ENCODE measurements around the gene BICD1.

Gene BICD1

GRCh38 chr12:32400866-32401265 lies 294.2 kb downstream of the BICD1 start:
- DNase-seq (ENCODE audit: low spot score): no peak

- no peak for DNase-seq (ENCODE audit: low spot score)
Observed at GRCh38 chr12:32402170-32402569, 295.5 kb downstream of the BICD1 start.

DNA sequence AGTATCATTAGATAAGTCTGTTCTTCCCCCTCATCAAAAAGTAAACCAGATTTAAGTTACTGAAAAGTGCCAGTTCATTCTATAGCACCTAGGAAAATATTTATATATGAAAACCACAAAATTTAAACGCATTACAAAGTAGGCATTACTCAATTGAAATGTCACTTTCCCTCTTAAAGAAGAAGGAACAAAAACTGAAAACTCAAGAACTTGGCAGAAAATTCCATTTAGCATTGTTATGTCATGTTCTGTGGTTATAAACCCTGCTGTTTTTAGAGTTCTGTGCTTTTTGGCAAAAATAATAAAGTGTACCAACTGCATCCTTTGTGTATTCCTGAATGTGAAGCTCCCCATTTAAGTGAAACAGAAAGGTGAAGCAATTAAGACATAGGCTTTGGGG lies 296.3 kb downstream of the BICD1 start:
- no peak for DNase-seq (ENCODE audit: low spot score)

- no peak for DNase-seq (ENCODE audit: low spot score)
Observed at GRCh38 chr12:32407795-32408194, 301.1 kb downstream of the BICD1 start.

DNA sequence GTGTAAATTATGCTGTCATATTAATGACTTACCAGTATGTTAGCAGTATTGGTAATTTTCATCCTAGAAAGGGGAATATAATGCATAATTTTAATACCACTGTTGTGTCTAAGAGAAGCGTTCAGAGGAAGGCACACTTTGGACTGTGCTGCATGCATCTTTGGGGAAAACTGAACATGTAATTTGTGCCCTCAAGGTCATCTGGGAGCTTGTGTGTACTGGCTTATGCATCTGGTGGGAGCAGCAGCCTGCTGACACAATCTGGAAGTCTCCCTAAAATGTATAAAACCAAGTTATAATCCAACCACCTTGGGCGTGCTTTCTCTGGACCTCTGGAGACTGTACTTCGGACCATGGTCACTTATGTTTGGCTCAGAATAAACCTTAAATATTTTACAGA lies 306.8 kb downstream of the BICD1 start:
- DNase-seq (ENCODE audit: low spot score): no peak

- DNase-seq (ENCODE audit: low spot score): no peak
Observed at GRCh38 chr12:32418221-32418620, 311.6 kb downstream of the BICD1 start.

DNA sequence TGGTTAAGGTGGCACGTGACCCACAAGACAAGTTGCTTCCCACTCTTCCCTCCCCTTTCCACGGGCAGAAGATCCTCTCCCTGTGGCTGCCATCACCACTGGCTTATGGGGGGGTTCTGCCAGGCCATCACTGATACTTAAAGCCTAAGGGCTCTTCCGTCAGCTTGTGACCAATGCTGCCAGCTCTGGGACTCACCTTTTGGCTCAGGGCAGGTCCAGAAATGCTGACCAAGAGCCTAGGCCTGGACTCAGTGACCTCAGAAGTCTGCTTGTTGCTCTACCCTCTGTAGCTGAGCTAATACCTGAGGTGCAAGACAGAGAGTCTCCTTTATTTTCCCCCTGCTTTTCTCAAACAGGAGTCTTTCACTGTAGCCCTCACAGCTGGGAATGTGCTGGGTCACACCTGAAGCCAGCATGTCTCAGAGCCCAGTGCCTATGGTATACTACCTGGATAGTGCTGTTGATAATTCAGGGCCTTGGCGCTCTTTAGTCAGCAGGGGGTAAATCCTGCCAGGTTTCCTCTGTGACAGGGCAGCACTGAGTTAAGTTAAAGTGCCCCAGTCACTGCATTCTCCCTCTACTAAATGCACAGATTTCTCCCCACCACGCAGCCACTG lies 312.4 kb downstream of the BICD1 start:
- no peak for DNase-seq (ENCODE audit: low spot score)

GRCh38 chr12:32419520-32419960 lies 312.9 kb downstream of the BICD1 start:
- DNase-seq (ENCODE audit: low spot score): no peak

DNA sequence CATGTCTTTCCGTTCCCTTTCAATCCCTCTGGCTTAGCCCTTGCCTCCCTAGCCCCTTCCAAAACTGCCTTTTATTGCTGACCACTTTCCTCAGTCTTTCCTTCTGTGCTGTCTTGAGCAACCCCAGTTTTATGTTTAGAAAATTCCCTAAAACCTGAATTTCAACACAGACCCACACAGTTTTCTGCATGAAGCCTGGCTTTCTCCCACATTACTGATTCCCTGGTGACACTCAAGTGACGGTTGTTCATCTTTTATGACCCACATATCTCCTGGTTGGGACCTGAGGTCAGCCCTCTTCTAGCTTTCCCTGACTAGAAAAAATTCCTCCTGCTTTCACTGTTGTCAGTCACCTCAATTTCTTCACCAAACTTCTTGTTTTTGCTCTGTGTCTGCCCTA lies 313.7 kb downstream of the BICD1 start:
- no peak for DNase-seq (ENCODE audit: low spot score)

- no peak for DNase-seq (ENCODE audit: low spot score)
Observed at GRCh38 chr12:32423559-32423958, 316.9 kb downstream of the BICD1 start.

DNA sequence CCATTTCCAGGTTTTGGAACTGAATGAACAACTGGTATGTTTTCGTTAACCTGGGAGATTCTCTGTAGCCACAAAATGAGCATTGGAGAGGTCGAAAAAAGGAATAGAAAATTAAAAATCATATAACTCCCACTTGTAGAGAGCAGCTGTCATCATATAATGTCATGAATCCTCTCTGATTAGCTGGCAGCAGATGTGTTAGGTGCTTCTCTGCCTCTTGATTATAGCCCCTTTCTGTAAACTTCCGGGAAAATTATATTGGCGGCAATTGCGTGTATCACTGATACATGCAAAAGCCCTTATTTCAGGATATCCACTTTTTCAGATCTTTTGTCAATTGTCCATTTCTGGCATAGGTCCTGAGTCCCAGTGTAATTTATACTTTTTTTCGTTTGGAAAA lies 324.4 kb downstream of the BICD1 start:
- no peak for DNase-seq (ENCODE audit: low spot score)

Small RNA genes lying within 50 kb of the gene (small RNA-seq; reads per million reads assigned to genes)
- gene AC048344.2: 0 reads per million in 2 experiments
- 0 reads per million in 2 experiments for gene AC048344.3
- 0 reads per million in 2 experiments for gene RF00019

Data from SK-N-DZ (cell line).